HG03097 (cell line): ENCODE results near the gene ERC1.
"Not testable (repeated sequence)": the region's sequence is repeated elsewhere in the genome, so short reads cannot be mapped to it uniquely, and the experiment has no call there.

Experiments
- ATAC-seq: cut with Tn5 transposase; IDR thresholded peaks from one replicate; pipeline ENCODE4 v1.9.1; 2021; ENCODE audit not compliant: unreplicated experiment, low FRiP score

ERC1 gene

DNA sequence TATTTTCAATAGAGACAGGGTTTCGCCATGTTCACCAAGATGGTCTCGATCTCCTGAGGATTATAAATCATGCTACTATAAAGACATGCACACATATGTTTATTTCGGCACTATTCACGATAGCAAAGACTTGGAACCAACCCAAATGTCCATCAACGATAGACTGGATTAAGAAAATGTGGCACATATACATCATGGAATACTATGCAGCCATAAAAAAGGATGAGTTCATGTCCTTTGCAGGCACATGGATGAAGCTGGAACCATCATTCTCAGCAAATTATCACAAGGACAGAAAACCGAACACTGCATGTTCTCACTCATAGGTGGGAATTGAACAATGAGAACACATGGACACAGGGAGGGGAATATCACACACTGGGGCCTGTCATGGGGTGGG lies 350.2 kb downstream of the ERC1 start:
- not testable (repeated sequence) for ATAC-seq

GRCh38 chr12:1343422-1343821 lies 352.4 kb downstream of the ERC1 start:
- no peak for ATAC-seq

DNA sequence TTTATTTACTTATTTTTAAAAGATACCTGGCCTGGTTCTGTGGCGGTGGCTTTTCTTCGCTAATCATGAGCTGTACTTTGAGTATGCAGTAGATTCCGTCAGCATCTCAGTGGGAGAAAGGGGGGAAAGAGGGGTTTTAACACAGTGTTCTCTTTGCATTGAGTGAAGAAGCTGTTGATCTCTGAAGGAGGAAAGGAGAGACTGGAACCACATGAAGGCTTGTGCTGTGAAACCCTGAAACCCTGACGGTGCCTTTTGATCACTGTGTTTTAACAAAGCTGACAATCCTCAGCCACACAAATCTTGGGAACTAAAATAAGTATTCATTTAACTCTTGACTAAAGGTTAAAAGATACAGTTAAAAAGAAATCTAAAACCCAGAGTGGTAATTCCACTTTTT lies 353.2 kb downstream of the ERC1 start:
- no peak for ATAC-seq

DNA sequence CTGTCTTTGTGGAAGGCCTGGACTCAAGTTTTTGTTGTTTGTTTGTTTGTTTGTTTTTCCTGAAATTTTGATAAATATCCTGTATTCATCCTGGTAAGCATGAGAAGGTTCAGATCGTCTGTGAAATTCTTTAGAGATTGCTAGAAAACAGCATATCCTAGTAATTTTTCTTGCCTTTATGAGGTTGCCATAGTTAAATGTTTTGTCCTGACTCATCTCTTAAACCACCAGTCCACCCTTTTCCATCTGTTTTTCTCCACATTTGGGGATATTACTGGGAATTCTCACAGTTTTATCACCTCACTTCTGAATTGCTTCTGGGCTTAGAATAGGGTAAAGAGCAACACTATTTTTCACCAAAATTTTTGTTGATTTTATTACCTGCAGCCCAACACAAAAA lies 355.1 kb downstream of the ERC1 start:
- ATAC-seq = no peak

DNA sequence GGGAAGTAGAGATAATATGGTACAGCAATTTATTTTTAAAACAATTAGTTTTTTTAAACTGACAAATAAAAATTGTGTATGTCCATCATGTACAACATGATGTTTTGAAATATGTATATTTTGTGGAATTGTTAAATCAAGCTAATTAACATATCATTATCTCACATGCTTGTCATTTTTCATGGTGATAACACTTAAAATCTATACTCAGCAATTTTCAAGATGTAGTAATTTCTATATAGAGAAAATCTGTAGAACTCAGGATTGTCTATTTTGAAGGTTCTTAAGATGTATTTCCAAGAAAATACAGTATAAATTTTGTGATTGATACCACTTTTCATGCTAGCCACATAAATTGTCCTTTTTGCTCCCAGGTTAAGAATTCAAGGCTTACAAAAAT lies 356.3 kb downstream of the ERC1 start:
- no peak for ATAC-seq

DNA sequence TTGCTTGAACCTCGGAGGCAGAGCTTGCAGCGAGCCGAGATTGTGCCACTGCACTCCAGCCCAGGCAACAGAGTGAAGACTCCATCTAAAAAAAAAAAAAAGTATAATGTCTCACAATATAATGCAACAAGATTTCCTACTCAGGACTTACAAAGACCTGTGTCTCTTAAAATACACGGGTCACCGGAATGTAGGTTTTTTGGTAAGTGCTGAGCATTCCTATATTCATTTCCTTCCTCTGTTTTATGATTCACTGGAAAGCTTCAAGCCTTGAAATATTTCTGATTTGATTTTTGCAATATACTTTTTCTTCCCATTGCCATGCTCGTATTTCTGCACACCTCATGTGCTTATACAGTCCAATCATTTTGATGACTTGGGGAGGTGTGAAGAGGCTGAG lies 357.6 kb downstream of the ERC1 start:
- ATAC-seq = no peak

GRCh38 chr12:1350055-1350933 lies 359.3 kb downstream of the ERC1 start:
- no peak for ATAC-seq

- ATAC-seq = no peak
Observed at GRCh38 chr12:1350934-1351240, 359.9 kb downstream of the ERC1 start.

GRCh38 chr12:1351926-1352325 lies 360.9 kb downstream of the ERC1 start:
- ATAC-seq = no peak

DNA sequence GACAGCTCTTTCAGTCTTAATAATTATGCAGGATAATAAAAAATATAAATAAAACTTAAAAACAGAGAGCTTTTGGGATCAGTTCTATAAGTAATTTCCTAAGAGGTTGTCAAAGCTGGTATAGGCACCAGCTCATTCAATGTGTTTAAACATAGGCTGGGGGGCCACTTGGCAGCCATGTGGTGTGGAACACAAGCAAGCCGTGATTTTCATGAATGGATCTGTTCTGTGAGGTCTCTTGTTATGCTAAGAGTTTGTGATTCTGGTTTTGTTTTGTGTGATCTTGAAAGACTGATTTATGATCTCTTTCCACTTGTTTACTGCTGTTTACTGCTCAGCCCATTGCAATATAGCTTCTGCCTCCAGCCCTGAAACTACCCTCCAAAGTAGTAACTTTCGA lies 362.4 kb downstream of the ERC1 start:
- ATAC-seq = no peak

GRCh38 chr12:1355396-1355795 lies 364.4 kb downstream of the ERC1 start:
- no peak for ATAC-seq

- not testable (repeated sequence) for ATAC-seq
Observed at GRCh38 chr12:1355871-1356270, 364.8 kb downstream of the ERC1 start.

GRCh38 chr12:1356285-1356684 lies 365.3 kb downstream of the ERC1 start:
- no peak for ATAC-seq

- ATAC-seq = no peak
Observed at GRCh38 chr12:1357171-1357570, 366.1 kb downstream of the ERC1 start.

DNA sequence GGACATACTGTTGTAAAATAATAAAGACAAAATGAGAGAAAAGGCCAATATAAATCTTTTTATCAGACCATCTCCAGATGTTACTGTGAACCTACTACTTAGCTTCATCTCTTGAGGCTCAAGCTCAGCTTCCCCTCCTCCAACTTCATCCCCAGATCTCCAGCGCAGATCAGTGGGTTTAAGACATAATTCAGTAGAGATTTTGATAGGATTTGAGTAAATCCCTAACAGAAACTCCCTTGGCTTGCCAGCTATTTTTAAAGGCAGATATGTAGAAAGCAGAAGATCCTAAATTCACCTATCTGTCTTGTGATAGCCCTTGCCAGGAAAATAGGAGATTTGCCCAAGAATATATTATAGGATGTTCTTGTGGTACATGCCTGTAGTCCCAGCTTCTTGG lies 366.7 kb downstream of the ERC1 start:
- no peak for ATAC-seq

DNA sequence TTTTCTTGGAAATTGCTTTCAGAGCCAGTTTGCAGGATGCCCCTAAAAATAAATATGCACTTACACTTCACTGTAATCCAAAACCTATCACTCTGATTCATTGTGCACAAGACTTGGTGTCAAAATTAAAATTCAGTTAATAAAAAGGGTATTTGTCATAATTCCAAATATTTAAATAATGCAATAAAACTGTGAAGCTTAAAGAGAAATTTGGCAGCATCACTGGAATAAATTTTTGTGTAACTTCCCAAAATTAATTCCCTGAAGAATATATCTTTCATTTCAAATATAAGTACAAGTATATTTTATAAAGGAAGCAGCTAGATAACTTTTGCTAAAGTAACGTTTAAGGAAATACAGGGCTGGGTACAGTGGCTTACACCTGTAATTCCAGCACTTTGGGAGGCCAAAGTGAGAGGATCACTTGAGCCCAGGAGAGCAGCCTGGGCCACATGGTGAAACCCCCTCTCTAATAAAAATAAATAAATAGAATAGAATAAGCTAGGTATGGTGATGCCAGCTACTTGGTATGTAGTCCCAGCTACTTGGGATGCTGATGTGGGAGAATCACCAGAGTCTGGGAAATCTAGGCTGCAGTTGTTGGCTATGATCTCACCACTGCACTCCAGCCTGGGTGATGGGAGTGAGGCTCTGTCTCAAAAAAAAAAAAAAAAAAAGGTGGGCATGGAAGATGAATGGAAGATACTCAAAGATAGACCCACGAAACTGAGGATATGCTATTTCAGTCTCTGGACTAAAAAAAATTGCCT lies 369.6 kb downstream of the ERC1 start:
- ATAC-seq = no peak

DNA sequence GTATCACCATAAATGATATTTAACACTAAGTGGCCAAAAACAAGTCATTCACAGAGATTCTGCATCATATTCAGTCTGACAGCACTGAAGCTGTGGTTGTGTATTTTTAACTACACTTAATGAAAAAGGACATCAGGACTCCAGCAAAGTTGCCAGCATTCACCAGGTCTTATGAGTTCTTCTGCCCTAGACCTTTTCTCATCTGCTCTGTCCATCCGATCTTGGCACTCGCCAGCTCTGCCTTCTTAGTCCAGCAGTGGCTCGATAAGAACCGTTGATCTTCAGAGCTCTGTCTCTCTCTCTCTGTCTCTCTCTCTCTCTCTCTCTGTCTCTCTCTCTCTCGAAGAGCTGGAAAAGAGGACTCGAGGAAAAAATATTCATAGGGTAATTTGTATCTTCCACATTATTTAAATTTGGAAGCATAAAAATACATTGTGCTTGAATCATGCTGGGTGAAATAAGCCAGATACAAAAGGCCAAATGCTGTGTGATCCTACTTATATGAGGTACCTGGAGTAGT lies 371.2 kb downstream of the ERC1 start:
- no peak for ATAC-seq

DNA sequence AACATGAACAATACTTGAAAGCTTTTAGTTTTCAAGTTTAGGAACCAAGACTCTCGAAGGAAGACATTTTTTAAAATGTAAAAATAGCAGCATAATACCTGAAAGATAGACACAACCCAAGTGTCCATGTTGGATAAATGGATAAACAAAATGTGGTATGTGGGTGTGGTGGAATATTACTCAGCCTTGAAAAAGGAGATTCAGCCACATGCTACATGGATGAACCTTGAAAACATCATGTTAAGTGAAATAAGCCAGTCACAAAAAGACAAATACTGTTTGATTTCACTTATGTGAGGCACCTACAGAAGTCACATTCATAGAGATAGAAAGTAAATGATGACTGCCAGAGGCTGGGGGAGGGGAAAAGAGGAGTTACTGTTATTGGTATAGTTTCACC lies 374.7 kb downstream of the ERC1 start:
- no peak for ATAC-seq

GRCh38 chr12:1367331-1368291 lies 376.6 kb downstream of the ERC1 start:
- no peak for ATAC-seq

DNA sequence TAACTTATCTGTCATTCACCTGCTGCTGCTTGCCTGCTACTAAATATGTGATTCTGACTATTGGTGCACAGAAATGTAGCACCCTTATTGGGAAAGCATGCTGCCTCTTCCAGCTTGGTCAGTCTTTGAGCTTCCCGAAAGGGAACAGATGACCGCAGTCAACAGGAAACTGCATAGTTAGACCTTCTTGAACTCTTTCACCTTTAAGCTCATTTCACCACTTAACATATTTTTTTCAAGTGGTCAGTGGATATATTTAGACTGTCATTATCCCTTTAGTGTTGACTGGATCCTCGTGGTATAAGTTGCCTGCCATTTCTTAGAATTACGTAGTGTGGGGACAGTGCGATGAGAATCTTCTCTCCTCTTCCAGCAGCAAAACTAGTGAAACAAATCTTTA lies 378.4 kb downstream of the ERC1 start:
- no peak for ATAC-seq
